HG03469 (cell line): ENCODE data around the gene HSPB9.
"Not testable (repeated sequence)": the region's sequence is repeated elsewhere in the genome, so short reads cannot be mapped to it uniquely, and the experiment has no call there.

ENCODE experiments used
- ATAC-seq: cut with Tn5 transposase; IDR thresholded peaks from one replicate; pipeline ENCODE4 v1.9.1; 2021; ENCODE audit warnings: mild to moderate bottlenecking, moderate library complexity, moderate number of reproducible peaks; ENCODE audit not compliant: unreplicated experiment

The HSPB9 gene

GRCh38 chr17:42140690-42141089 is 18.1 kb downstream of the HSPB9 start:
- ATAC-seq: not testable (repeated sequence)

GRCh38 chr17:42141382-42141781 is 18.8 kb downstream of the HSPB9 start:
- no peak for ATAC-seq

GRCh38 chr17:42142371-42142896 is 19.8 kb downstream of the HSPB9 start:
- no peak for ATAC-seq

- not testable (repeated sequence) for ATAC-seq
These were observed 20.5 kb downstream of the HSPB9 start for GRCh38 chr17:42143138-42143537.

GRCh38 chr17:42146911-42147607 is 24.5 kb downstream of the HSPB9 start:
- ATAC-seq: no peak

- no peak for ATAC-seq
These were observed 31.5 kb downstream of the HSPB9 start for GRCh38 chr17:42153919-42154742.

- ATAC-seq: no peak
These were observed 33.0 kb downstream of the HSPB9 start for GRCh38 chr17:42155614-42156045.

GRCh38 chr17:42159796-42160530 is 37.4 kb downstream of the HSPB9 start:
- no peak for ATAC-seq

GRCh38 chr17:42160531-42160910 is 37.9 kb downstream of the HSPB9 start:
- ATAC-seq: no peak

- no peak for ATAC-seq
These were observed 40.5 kb downstream of the HSPB9 start for GRCh38 chr17:42163113-42163512.

- no peak for ATAC-seq
These were observed 41.2 kb downstream of the HSPB9 start for GRCh38 chr17:42163696-42164407.

- ATAC-seq: no peak
These were observed 43.1 kb downstream of the HSPB9 start for GRCh38 chr17:42165751-42166150.

- ATAC-seq: no peak
These were observed 43.7 kb downstream of the HSPB9 start for GRCh38 chr17:42166196-42166763.

- ATAC-seq: no peak
These were observed 45.2 kb downstream of the HSPB9 start for GRCh38 chr17:42167807-42168206.

- ATAC-seq: no peak
These were observed 46.7 kb downstream of the HSPB9 start for GRCh38 chr17:42169351-42169750.

- no peak for ATAC-seq
These were observed 49.2 kb downstream of the HSPB9 start for GRCh38 chr17:42171831-42172230.
